PC-9 (cell line): ENCODE results near the gene ALOXE3. TPM values are rescaled to one million over a fixed set of nuclear protein-coding genes. Genes with fewer than 3 reads are reported as not detected.

Experiments
- BruUV-seq: library from RNA; stranded (reverse); fragments of 400-500 nt; replicated peaks from 2 replicates; lab custom pipeline; 2021; lab: Mats Ljungman, UMichigan
- CTCF ChIA-PET: fragments of 300-600 bp; sonication (Branson Sonifier 250); formaldehyde crosslinking; loops from one replicate; lab custom pipeline; 2022; ENCODE audit warnings: antibody characterized with exemption; lab: Charles Lee
- POLR2A ChIA-PET: fragments of 300-600 bp; sonication (Branson Sonifier 250); formaldehyde crosslinking; loops from one replicate; lab custom pipeline; 2022; ENCODE audit warnings: antibody characterized with exemption; ENCODE audit not compliant: unreplicated experiment; lab: Charles Lee
- DNase-seq, 2 experiments: peaks; one replicate each; pipeline versions ENCODE4 v3.0.0 to v3.0.0-alpha.2; 2015 to 2022; ENCODE audit warnings: mixed read lengths in 1 of 2
- H2AFZ ChIP-seq: fragments of 200-600 bp; sonication (generic); 2 replicates; pipeline ENCODE4 v1.8.1; 2017; ENCODE audit warnings: antibody characterized with exemption
- H3F3A ChIP-seq: fragments of 200-600 bp; sonication (generic); 2 replicates; pipeline ENCODE4 v1.8.1; 2017; ENCODE audit warnings: antibody characterized with exemption, mild to moderate bottlenecking, low read depth; ENCODE audit not compliant: insufficient read depth
- H3K27ac ChIP-seq: fragments of 200-600 bp; sonication (generic); 2 replicates; pipeline ENCODE4 v1.6.1; 2016; ENCODE audit warnings: mixed run types
- H3K27me3 ChIP-seq: fragments of 200-600 bp; sonication (generic); 2 replicates; pipeline ENCODE4 v1.6.1; 2016; ENCODE audit warnings: low read depth, mixed run types; ENCODE audit not compliant: insufficient read depth
- H3K36me3 ChIP-seq: fragments of 200-600 bp; sonication (generic); 2 replicates; pipeline ENCODE4 v1.6.1; 2016; ENCODE audit warnings: low read depth, mixed run types
- H3K4me1 ChIP-seq: fragments of 200-600 bp; sonication (generic); replicated peaks from 2 replicates; pipeline ENCODE4 v1.6.1; 2016; ENCODE audit warnings: mixed run types; ENCODE audit not compliant: insufficient read depth
- H3K4me2 ChIP-seq: fragments of 200-600 bp; sonication (generic); 2 replicates; pipeline ENCODE4 v1.6.1; 2017; ENCODE audit warnings: mixed run types
- H3K4me3 ChIP-seq: fragments of 200-600 bp; sonication (generic); 2 replicates; pipeline ENCODE4 v1.6.1; 2016; ENCODE audit warnings: mixed run types
- H3K79me2 ChIP-seq: fragments of 200-600 bp; sonication (generic); 2 replicates; pipeline ENCODE4 v1.6.1; 2017; ENCODE audit warnings: low read depth, mixed run types
- H3K9me2 ChIP-seq: fragments of 200-600 bp; sonication (generic); 2 replicates; pipeline ENCODE4 v1.8.1; 2017; ENCODE audit warnings: mild to moderate bottlenecking; ENCODE audit not compliant: insufficient read depth
- H3K9me3 ChIP-seq: fragments of 200-600 bp; sonication (generic); 2 replicates; pipeline ENCODE4 v1.8.1; 2016; ENCODE audit warnings: low read depth; ENCODE audit not compliant: insufficient read depth
- H4K20me1 ChIP-seq: fragments of 200-600 bp; sonication (generic); 2 replicates; pipeline ENCODE4 v1.8.1; 2017; ENCODE audit not compliant: insufficient read depth
- EZH2 ChIP-seq: fragments of 200-600 bp; sonication (generic); IDR thresholded peaks from 2 replicates; pipeline ENCODE4 v1.8.0; 2017; ENCODE audit warnings: antibody characterized with exemption, low read depth
- intact Hi-C: fragments of 100-400 bp; cut with micrococcal nuclease; formaldehyde crosslinking; loops from one replicate; pipeline ENCODE4 v1.10.0; 2022; ENCODE audit not compliant: unreplicated experiment
- total RNA-seq: library from RNA; stranded (reverse); gene quantifications from 2 replicates; pipeline ENCODE4 v1.2.3, GENCODE V29; 2021
- TF ChIP-seq, protein P1 (sequence below): fragments of 200-600 bp; sonication (generic); conservative IDR thresholded peaks from 2 replicates; pipeline ENCODE4 v1.6.1; 2017; ENCODE audit warnings: mixed run types, antibody characterized with exemption, mild to moderate bottlenecking, moderate library complexity

ALOXE3 gene
- total RNA-seq, 1 experiment from 2014 or later, result 1.4 TPM

DNA sequence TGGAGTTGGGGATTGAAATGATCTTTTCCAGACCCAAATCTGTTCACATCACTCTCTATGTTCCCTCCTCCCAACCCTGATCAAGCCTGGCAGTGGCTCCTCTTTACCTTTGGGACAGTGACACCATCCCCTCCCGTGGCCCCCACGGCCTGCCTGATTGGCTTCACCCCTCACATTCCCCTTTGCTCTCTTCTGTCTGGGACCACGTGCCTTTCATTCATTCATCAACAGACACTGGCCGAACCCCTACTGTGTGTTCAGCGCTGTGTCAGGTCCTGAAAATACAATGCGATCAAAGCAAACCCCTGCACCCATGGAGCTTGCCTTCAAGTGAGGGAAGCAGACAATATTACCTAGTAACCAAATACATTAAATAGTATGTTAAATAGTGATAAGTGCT lies 28.6 kb downstream of the ALOXE3 start:
- Histone ChIP-seq H3K36me3 (no peaks in the 10 kb centered on the region), H3K27me3 (no peaks in the 10 kb centered on the region; the same call in 1 of the 2 replicates), H3K27ac (no peak overlapping the region), H3K4me2 (no peak overlapping the region), H3K9me2 (no peaks in the 10 kb centered on the region), H4K20me1 (no peaks in the 10 kb centered on the region), H3K9me3 (no peaks in the 10 kb centered on the region), H2AFZ (no peak overlapping the region), H3K4me3 (no peak overlapping the region), H3K4me1 (no peaks in the 10 kb centered on the region), H3F3A (no peaks in the 10 kb centered on the region), H3K79me2 (no peaks in the 10 kb centered on the region)
- TF ChIP-seq, protein P1, sequence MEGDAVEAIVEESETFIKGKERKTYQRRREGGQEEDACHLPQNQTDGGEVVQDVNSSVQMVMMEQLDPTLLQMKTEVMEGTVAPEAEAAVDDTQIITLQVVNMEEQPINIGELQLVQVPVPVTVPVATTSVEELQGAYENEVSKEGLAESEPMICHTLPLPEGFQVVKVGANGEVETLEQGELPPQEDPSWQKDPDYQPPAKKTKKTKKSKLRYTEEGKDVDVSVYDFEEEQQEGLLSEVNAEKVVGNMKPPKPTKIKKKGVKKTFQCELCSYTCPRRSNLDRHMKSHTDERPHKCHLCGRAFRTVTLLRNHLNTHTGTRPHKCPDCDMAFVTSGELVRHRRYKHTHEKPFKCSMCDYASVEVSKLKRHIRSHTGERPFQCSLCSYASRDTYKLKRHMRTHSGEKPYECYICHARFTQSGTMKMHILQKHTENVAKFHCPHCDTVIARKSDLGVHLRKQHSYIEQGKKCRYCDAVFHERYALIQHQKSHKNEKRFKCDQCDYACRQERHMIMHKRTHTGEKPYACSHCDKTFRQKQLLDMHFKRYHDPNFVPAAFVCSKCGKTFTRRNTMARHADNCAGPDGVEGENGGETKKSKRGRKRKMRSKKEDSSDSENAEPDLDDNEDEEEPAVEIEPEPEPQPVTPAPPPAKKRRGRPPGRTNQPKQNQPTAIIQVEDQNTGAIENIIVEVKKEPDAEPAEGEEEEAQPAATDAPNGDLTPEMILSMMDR, result no peak
- no peak for TF ChIP-seq EZH2
- ChIA-PET POLR2A (no interaction called here), CTCF (no interaction called here)
- DNase-seq, result no peak
- intact Hi-C loops, result no loop called here
- no TSS peak for BruUV-seq

- no peak overlapping the region for H3K4me3 ChIP-seq
- H3K27me3 ChIP-seq, result no peaks in the 10 kb centered on the region; the same call in 1 of the 2 replicates
- no peak for DNase-seq
- BruUV-seq, result no TSS peak
- no peaks in the 10 kb centered on the region for H3K9me2 ChIP-seq
- no peaks in the 10 kb centered on the region for H3K36me3 ChIP-seq
- TF ChIP-seq, protein P1, result no peak
- no peaks in the 10 kb centered on the region for H3K4me1 ChIP-seq
- no peaks in the 10 kb centered on the region for H3K79me2 ChIP-seq
- no peaks in the 10 kb centered on the region for H4K20me1 ChIP-seq
- no peak overlapping the region for H2AFZ ChIP-seq
- H3F3A ChIP-seq, result no peaks in the 10 kb centered on the region
- CTCF ChIA-PET, result interaction anchor here (0.6 to 1.3 kb wide), 6 partner anchors 15 to 1460 kb away, joined by 3 to 10 read pairs (median 4); no protein-coding TSS in a partner anchor
- H3K9me3 ChIP-seq, result no peaks in the 10 kb centered on the region
- no peak overlapping the region for H3K4me2 ChIP-seq
- no peak overlapping the region for H3K27ac ChIP-seq
- POLR2A ChIA-PET, result no interaction called here
- intact Hi-C loops, result no loop called here
Observed at GRCh38 chr17:8087952-8088230, 30.4 kb downstream of the ALOXE3 start.

GRCh38 chr17:8087075-8087951 lies 31.0 kb downstream of the ALOXE3 start, which contains the start of gene ALOX12B:
Gene ALOX12B (minus strand): TSS chr17:8087716. CDS start chr17:8087442, 274 bp downstream.
- H3K4me3 ChIP-seq, result no peak within 1 kb of the TSS
- no peak within 1 kb of the TSS for H3K4me2 ChIP-seq

More at GRCh38 chr17:8087075-8087951, 31.0 kb downstream of the ALOXE3 start, which contains the start of gene ALOX12B:
- Histone ChIP-seq H3K27ac (no peak within 1 kb of the TSS), H3K36me3 (no peaks in the 10 kb centered on the region), H3K79me2 (no peaks in the 10 kb centered on the region), H3K27me3 (no peaks in the 10 kb centered on the region; the same call in 1 of the 2 replicates), H3K9me3 (no peaks in the 10 kb centered on the region), H2AFZ (no peak within 1 kb of the TSS), H3K9me2 (no peaks in the 10 kb centered on the region), H3K4me1 (no peaks in the 10 kb centered on the region), H4K20me1 (no peaks in the 10 kb centered on the region), H3F3A (no peaks in the 10 kb centered on the region)
- POLR2A ChIA-PET, result interaction anchor here (0.5 kb wide), 1 partner anchor 472 kb away, joined by 4 read pairs; the partner anchor contains the start of gene FXR2
- CTCF ChIA-PET, result interaction anchor here (0.6 to 1.3 kb wide), 5 partner anchors 14 to 1461 kb away, joined by 3 to 10 read pairs (median 4); no protein-coding TSS in a partner anchor
- DNase-seq, result peak in 1 of 2 experiments; percentile 61
- intact Hi-C loops, result no loop called here
- TF ChIP-seq, protein P1, result no peak
- TF ChIP-seq EZH2, result no peak
- no TSS peak for BruUV-seq
